ENCODE data around the gene KAZN.

GRCh38 chr1:14585728-14586127, 12.8 kb upstream of the KAZN start:
- TF ChIP-seq CTCF (optimal IDR thresholded peaks at IDR 0.05 in 1 of 3, IDR thresholded peaks at IDR 0.05 in 1 of 3, conservative IDR thresholded peaks at IDR 0.05 in 1 of 3; ENCODE audit: extremely low read depth in 1 of 3, insufficient read depth in 2 of 3, low read length in 3 of 3) (no peak), EZH2 (IDR thresholded peaks at IDR 0.05; ENCODE audit: low read length) (no peak)
